MCF 10A (cell line): ENCODE data around the gene ADAMTS14. TPM values are rescaled to one million over a fixed set of nuclear protein-coding genes. Genes with fewer than 3 reads are reported as not detected.
"Not testable (repeated sequence)": the region's sequence is repeated elsewhere in the genome, so short reads cannot be mapped to it uniquely, and the experiment has no call there.

ENCODE experiments used
- BruUV-seq: library from RNA; stranded (reverse); fragments of 400-500 nt; replicated peaks from 2 replicates; lab custom pipeline; 2021; lab: Mats Ljungman, UMichigan
- CTCF ChIA-PET: fragments of 300-600 bp; sonication (Branson Sonifier 250); formaldehyde crosslinking; extraction: SDS; loops from one replicate; lab custom pipeline; 2021; ENCODE audit warnings: antibody characterized with exemption, inconsistent platforms; lab: Yijun Ruan, JAX
- POLR2A ChIA-PET: fragments of 300-600, 350-650 bp; sonication (Branson Sonifier 250); formaldehyde crosslinking; extraction: SDS; loops from one replicate; lab custom pipeline; 2020; ENCODE audit warnings: antibody characterized with exemption, inconsistent platforms; lab: Yijun Ruan, JAX
- DNase-seq: peaks from one replicate; pipeline ENCODE4 v3.0.0-alpha.2; 2018; ENCODE audit not compliant: unreplicated experiment
- H3K27ac Mint-ChIP-seq: one replicate; pipeline ENCODE4 v1.8.0; 2022; ENCODE audit warnings: mild to moderate bottlenecking, low read depth, mixed read lengths; ENCODE audit not compliant: unreplicated experiment
- H3K27me3 Mint-ChIP-seq: one replicate; pipeline ENCODE4 v1.8.0; 2022; ENCODE audit warnings: mixed read lengths; ENCODE audit not compliant: insufficient read depth, unreplicated experiment
- H3K36me3 Mint-ChIP-seq: one replicate; pipeline ENCODE4 v1.8.0; 2022; ENCODE audit warnings: mild to moderate bottlenecking, moderate library complexity, mixed read lengths; ENCODE audit not compliant: insufficient read depth, unreplicated experiment
- H3K4me1 Mint-ChIP-seq: one replicate; pipeline ENCODE4 v1.8.0; 2022; ENCODE audit warnings: mixed read lengths; ENCODE audit not compliant: insufficient read depth, unreplicated experiment
- H3K4me3 Mint-ChIP-seq: one replicate; pipeline ENCODE4 v1.8.0; 2022; ENCODE audit warnings: mild to moderate bottlenecking, moderate library complexity, mixed read lengths; ENCODE audit not compliant: unreplicated experiment
- H3K9me3 Mint-ChIP-seq: one replicate; pipeline ENCODE4 v1.8.0; 2022; ENCODE audit warnings: mixed read lengths; ENCODE audit not compliant: unreplicated experiment
- intact Hi-C: fragments of 100-400 bp; cut with micrococcal nuclease; formaldehyde crosslinking; loops from 2 replicates; pipeline ENCODE4 v1.14.1; 2022
- total RNA-seq: library from RNA; stranded (reverse); gene quantifications from 2 replicates; pipeline ENCODE4 v1.2.3, GENCODE V29; 2022
- TF ChIP-seq, protein P1 (sequence below): fragments of 200-600 bp; IDR thresholded peaks from one replicate; pipeline ENCODE4 v1.8.0; 2022; ENCODE audit warnings: antibody characterized with exemption, mild to moderate bottlenecking; ENCODE audit not compliant: unreplicated experiment

Gene ADAMTS14
- total RNA-seq, 1 experiment from 2014 or later, result not detected

DNA sequence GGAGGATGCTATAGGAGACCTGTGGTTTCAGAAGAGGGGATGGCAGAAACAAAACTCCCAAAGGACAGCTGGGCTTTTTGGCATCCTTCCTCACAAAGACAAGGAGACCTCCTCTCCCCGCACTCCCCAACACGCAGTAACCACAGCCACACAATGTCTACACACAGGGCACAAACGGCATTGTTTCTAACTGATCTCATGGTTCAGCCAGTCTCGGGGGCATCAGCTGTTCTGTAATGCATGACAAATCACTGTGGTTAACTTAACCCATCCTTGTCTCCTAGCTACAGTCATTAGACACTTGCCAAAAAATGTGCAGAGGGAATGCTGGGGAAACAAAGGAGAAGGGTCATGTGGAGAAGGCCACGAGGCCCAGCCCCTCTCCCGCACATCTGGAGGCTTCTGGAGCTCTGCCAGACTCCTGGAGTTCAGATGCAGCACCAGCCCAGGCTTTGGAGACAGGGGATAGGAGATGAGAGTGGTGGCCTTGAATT is 7.6 kb upstream of the ADAMTS14 start:
- intact Hi-C loops, result no loop called here
- Mint-ChIP-seq H3K27me3 (peaks cover 11% of the 10 kb centered on the region), H3K4me3 (no peak overlapping the region), H3K4me1 (peaks cover 20% of the 10 kb centered on the region), H3K36me3 (peaks cover 6% of the 10 kb centered on the region), H3K9me3 (no peaks in the 10 kb centered on the region), H3K27ac (no peak overlapping the region)
- BruUV-seq, result no TSS peak
- CTCF ChIA-PET, result interaction anchor here (0.6 kb wide), 2 partner anchors 260 to 1197 kb away, joined by 3 to 4 read pairs; no protein-coding TSS in a partner anchor
- DNase-seq, result peak; percentile 66
- TF ChIP-seq, protein P1, sequence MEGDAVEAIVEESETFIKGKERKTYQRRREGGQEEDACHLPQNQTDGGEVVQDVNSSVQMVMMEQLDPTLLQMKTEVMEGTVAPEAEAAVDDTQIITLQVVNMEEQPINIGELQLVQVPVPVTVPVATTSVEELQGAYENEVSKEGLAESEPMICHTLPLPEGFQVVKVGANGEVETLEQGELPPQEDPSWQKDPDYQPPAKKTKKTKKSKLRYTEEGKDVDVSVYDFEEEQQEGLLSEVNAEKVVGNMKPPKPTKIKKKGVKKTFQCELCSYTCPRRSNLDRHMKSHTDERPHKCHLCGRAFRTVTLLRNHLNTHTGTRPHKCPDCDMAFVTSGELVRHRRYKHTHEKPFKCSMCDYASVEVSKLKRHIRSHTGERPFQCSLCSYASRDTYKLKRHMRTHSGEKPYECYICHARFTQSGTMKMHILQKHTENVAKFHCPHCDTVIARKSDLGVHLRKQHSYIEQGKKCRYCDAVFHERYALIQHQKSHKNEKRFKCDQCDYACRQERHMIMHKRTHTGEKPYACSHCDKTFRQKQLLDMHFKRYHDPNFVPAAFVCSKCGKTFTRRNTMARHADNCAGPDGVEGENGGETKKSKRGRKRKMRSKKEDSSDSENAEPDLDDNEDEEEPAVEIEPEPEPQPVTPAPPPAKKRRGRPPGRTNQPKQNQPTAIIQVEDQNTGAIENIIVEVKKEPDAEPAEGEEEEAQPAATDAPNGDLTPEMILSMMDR, result no peak
- POLR2A ChIA-PET, result interaction anchor here (1.1 kb wide), 1 partner anchor 9 kb away, joined by 3 read pairs; no protein-coding TSS in a partner anchor

DNA sequence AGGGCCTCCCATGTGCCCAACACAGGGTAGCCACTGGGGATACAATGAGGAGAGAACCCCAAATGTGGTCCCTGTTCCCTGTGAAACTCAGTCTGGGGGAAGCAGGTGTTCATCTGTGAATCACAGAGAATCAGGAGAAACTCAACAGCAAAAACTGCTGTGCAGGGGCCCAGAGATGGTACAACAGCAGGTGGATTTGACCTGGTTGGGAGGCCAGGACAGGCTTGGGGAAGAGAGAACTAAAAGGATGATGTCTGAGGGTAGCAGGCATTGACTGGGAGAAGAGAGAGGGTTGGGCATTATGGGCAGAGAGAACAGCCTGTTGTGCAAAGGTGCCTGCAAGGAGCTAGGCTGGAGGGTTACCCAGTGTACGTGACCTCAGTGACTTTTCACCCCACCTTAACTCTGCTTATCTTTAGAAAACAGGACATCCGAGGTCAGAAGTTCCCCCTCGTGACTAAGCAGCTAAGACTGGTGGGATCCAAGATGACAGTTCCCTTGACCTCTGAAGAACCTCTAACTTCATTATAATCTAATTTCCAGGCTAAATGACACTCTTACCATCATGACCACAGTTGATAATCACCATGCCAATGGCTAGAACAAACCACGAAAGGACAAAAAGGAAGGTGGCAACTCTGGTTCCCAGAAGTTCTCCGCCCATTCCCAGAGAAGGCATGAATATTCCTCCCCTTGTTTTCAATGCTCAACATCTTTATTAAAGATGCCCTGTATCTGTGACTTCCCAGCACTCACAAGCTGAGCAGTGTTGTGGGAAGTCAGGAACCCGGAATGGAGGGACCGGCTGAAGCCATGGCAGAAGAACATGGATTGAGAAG is 5.1 kb upstream of the ADAMTS14 start:
- BruUV-seq, result no TSS peak
- TF ChIP-seq, protein P1, result no peak
- intact Hi-C loops, result no loop called here
- Mint-ChIP-seq H3K27ac (no peak overlapping the region), H3K36me3 (peaks cover 6% of the 10 kb centered on the region), H3K27me3 (peaks cover 26% of the 10 kb centered on the region), H3K4me3 (no peak overlapping the region), H3K9me3 (no peaks in the 10 kb centered on the region), H3K4me1 (peaks cover 20% of the 10 kb centered on the region)
- DNase-seq, result no peak
- CTCF ChIA-PET, result interaction anchor here (0.6 kb wide), 1 partner anchor 92 kb away, joined by 5 read pairs; no protein-coding TSS in a partner anchor
- POLR2A ChIA-PET, result no interaction called here

DNA sequence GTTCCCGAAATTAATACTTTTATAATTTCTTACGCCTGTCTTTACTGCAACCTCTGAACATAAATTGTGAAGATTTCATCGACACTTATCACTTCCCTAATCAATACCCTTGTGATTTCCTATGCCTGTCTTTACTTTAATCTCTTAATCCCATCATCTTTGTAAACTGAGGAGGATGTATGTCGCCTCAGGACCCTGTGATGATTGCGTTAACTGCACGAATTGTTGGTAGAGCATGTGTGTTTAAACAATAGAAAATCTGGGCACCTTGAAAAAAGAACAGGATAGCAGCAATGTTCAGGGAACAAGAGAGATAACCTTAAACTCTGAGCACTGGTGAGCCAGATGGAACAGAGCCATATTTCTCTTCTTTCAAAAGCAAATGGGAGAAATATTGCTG is 4.5 kb upstream of the ADAMTS14 start:
- BruUV-seq, H3K36me3 Mint-ChIP-seq, POLR2A ChIA-PET, intact Hi-C loops, H3K4me3 Mint-ChIP-seq, H3K27ac Mint-ChIP-seq, DNase-seq, CTCF ChIA-PET, H3K9me3 Mint-ChIP-seq: not testable (repeated sequence)
- peaks cover 22% of the 10 kb centered on the region for H3K4me1 Mint-ChIP-seq
- peaks cover 30% of the 10 kb centered on the region for H3K27me3 Mint-ChIP-seq

DNA sequence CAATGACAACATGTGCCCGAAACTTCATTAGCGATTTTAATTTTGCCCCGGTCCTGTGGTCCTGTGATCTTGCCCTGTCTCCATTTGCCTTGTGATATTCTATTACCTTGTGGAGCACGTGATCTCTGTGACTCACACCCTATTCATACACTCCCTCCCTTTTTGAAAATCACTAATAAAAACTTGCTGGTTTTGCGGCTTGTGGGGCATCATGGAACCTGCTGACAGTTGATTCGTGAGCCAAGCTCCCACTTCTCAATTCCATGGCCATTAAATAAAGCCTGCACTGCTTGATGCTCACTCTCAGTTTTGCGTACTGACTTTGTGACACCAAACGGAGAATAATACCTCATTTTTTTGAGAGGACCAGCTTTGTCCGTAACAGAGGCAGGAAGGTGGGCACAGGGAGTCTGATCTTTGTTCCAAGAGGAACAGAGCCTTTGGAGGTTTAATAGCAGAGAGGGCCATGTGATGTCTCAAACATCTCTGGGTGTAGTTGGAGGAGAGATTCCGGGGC is 3.8 kb upstream of the ADAMTS14 start:
- peaks cover 6% of the 10 kb centered on the region for H3K36me3 Mint-ChIP-seq
- TF ChIP-seq, protein P1, result no peak
- no peak for DNase-seq
- H3K27ac Mint-ChIP-seq, result no peak overlapping the region
- BruUV-seq, result no TSS peak
- peaks cover 29% of the 10 kb centered on the region for H3K4me1 Mint-ChIP-seq
- intact Hi-C loops, result no loop called here
- no peaks in the 10 kb centered on the region for H3K9me3 Mint-ChIP-seq
- ChIA-PET CTCF (interaction anchor here (1.3 kb wide), 1 partner anchor 207 kb away, joined by 3 read pairs; no protein-coding TSS in a partner anchor), POLR2A (no interaction called here)
- peaks cover 37% of the 10 kb centered on the region for H3K27me3 Mint-ChIP-seq
- no peak overlapping the region for H3K4me3 Mint-ChIP-seq
